ENCODE data around the gene MEGF6.

DNA sequence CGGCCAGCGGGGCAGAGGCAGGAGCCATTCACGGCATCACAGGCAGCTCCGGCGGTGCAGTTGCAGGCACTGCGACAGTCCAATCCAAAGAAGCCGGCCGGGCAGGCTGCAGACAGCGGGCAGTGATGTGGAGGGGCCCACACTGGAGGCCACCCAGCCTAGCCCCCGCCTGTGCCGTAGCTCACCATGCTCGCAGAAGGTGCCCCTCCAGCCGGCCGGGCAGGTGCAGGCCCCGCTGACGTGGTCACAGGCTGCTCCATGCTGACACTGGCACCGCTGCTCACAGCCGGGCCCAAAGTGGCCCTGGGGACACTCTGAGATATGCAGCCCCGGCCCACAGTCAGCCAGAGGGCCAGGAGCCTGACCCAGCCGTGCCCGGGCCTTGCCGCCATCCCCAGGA is 111.7 kb downstream of the MEGF6 start:
- TF ChIP-seq POLR2A (IDR thresholded peaks at IDR 0.05; ENCODE audit: low read depth, low read length): no peak
- TF ChIP-seq, protein P1, sequence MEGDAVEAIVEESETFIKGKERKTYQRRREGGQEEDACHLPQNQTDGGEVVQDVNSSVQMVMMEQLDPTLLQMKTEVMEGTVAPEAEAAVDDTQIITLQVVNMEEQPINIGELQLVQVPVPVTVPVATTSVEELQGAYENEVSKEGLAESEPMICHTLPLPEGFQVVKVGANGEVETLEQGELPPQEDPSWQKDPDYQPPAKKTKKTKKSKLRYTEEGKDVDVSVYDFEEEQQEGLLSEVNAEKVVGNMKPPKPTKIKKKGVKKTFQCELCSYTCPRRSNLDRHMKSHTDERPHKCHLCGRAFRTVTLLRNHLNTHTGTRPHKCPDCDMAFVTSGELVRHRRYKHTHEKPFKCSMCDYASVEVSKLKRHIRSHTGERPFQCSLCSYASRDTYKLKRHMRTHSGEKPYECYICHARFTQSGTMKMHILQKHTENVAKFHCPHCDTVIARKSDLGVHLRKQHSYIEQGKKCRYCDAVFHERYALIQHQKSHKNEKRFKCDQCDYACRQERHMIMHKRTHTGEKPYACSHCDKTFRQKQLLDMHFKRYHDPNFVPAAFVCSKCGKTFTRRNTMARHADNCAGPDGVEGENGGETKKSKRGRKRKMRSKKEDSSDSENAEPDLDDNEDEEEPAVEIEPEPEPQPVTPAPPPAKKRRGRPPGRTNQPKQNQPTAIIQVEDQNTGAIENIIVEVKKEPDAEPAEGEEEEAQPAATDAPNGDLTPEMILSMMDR (IDR thresholded peaks at IDR 0.05; ENCODE audit: extremely low read depth in 1 of 2, insufficient read depth in 1 of 2, low read depth in 1 of 2, low read length in 2 of 2): no peak

All from endothelial cell of umbilical vein (primary cell).